H1 (cell line): ENCODE results near the gene ITPKC. TPM values are rescaled to one million over a fixed set of nuclear protein-coding genes. Genes with fewer than 3 reads are reported as not detected.

Experiments used
- CTCF ChIA-PET: fragments of 300-600 bp; sonication (Branson Sonifier 250); formaldehyde crosslinking; loops from one replicate; lab custom pipeline; 2021; ENCODE audit not compliant: partially characterized antibody; lab: Charles Lee
- POLR2A ChIA-PET: fragments of 300-600 bp; sonication (Branson Sonifier 250); formaldehyde crosslinking; loops from one replicate; lab custom pipeline; 2021; ENCODE audit warnings: inconsistent platforms; ENCODE audit not compliant: partially characterized antibody; lab: Charles Lee
- DNase-seq, 2 experiments: peaks; one replicate each; pipeline versions ENCODE4 v3.0.0 to v3.0.0-alpha.2; 2010 to 2022; ENCODE audit warnings: low spot score in 2 of 2, low read depth in 1 of 2, mixed read lengths in 1 of 2
- FAIRE-seq: peaks from 2 replicates; lab custom pipeline; 2011; peaks lifted over from hg19 to GRCh38; lab: Jason Lieb, UNC
- H2AFZ ChIP-seq: 2 replicates; pipeline ENCODE4 v1.8.1; 2012; ENCODE audit warnings: low read length, inconsistent platforms
- H2AK5ac ChIP-seq: 2 replicates; pipeline ENCODE4 v1.6.1; 2013; ENCODE audit warnings: low read depth, low read length
- H2BK120ac ChIP-seq: replicated peaks from 2 replicates; pipeline ENCODE3; 2013; ENCODE audit warnings: low read depth, low read length, inconsistent platforms
- H2BK12ac ChIP-seq: 2 replicates; pipeline ENCODE4 v1.6.1; 2013; ENCODE audit warnings: low read depth, low read length
- H2BK15ac ChIP-seq: 2 replicates; pipeline ENCODE4 v1.6.1; 2013; ENCODE audit warnings: low read length
- H2BK20ac ChIP-seq: 2 replicates; pipeline ENCODE4 v1.6.1; 2013; ENCODE audit warnings: low read length
- H2BK5ac ChIP-seq: 2 replicates; pipeline ENCODE4 v1.6.1; 2013; ENCODE audit warnings: low read depth, low read length
- H3K14ac ChIP-seq: 2 replicates; pipeline ENCODE4 v1.6.1; 2013; ENCODE audit warnings: inconsistent platforms; ENCODE audit not compliant: insufficient read length
- H3K18ac ChIP-seq: 2 replicates; pipeline ENCODE4 v1.6.1; 2013; ENCODE audit warnings: low read length; ENCODE audit errors: extremely low read depth
- H3K23ac ChIP-seq: 2 replicates; pipeline ENCODE4 v1.6.1; 2013; ENCODE audit warnings: inconsistent platforms; ENCODE audit not compliant: insufficient read length
- H3K23me2 ChIP-seq: 2 replicates; pipeline ENCODE4 v1.6.1; 2013; ENCODE audit warnings: low read depth, low read length
- H3K27ac ChIP-seq: 2 replicates; pipeline ENCODE4 v1.6.1; 2011; ENCODE audit warnings: low read depth, low read length, inconsistent platforms
- H3K27me3 ChIP-seq, 4 experiments: replicated peaks in 1 of 4; 1 replicate in 1 of 4; 2 replicates in 3 of 4; pipeline versions ENCODE4 v1.6.1 to v1.8.1; 2011 to 2013; ENCODE audit warnings: low read length in 3 of 4, mild to moderate bottlenecking in 3 of 4, inconsistent platforms in 2 of 4, mixed read lengths in 2 of 4, moderate library complexity in 1 of 4; ENCODE audit not compliant: control insufficient read depth in 3 of 4, insufficient read depth in 3 of 4; ENCODE audit errors: extremely low read depth in 1 of 4
- H3K36me3 ChIP-seq, 4 experiments: 2 replicates each; pipeline versions ENCODE4 v1.6.1 to v1.8.1; 2011 to 2013; ENCODE audit warnings: mild to moderate bottlenecking in 4 of 4, low read length in 3 of 4, moderate library complexity in 2 of 4, control low read depth in 1 of 4, inconsistent platforms in 1 of 4; ENCODE audit not compliant: insufficient read depth in 4 of 4, control insufficient read depth in 2 of 4
- H3K4ac ChIP-seq: replicated peaks from 2 replicates; pipeline ENCODE3; 2013; ENCODE audit warnings: low read length, low read depth, mixed read lengths, inconsistent platforms; ENCODE audit not compliant: insufficient read length
- H3K4me1 ChIP-seq, 4 experiments: replicated peaks in 1 of 4; 1 replicate in 1 of 4; 2 replicates in 3 of 4; pipeline versions ENCODE4 v1.6.1 to v1.8.1; 2011 to 2013; ENCODE audit warnings: low read length in 3 of 4, inconsistent platforms in 2 of 4, mixed read lengths in 1 of 4; ENCODE audit not compliant: insufficient read depth in 4 of 4, control insufficient read depth in 3 of 4
- H3K4me2 ChIP-seq, 2 experiments: 2 replicates each; pipeline versions ENCODE4 v1.6.1 to v1.8.1; 2011 to 2013; ENCODE audit warnings: low read depth in 2 of 2, low read length in 2 of 2, control low read depth in 1 of 2, inconsistent platforms in 1 of 2, mild to moderate bottlenecking in 1 of 2; ENCODE audit not compliant: insufficient read depth in 1 of 2
- H3K4me3 ChIP-seq, 4 experiments: fragments of 200-600, 300-600 bp in 1 of 4; sonication (generic), shearing (Covaris generic), sonication (Bioruptor Twin) in 1 of 4; 2 replicates each; pipeline versions ENCODE4 v1.5.1 to v1.8.1; 2011 to 2016; ENCODE audit warnings: low read length in 4 of 4, low read depth in 3 of 4, control low read depth in 2 of 4, inconsistent platforms in 2 of 4, mild to moderate bottlenecking in 2 of 4, mixed read lengths in 1 of 4, moderate library complexity in 1 of 4; ENCODE audit not compliant: insufficient read depth in 2 of 4; ENCODE audit errors: extremely low read depth in 1 of 4
- H3K56ac ChIP-seq: replicated peaks from 2 replicates; pipeline ENCODE3; 2013; ENCODE audit warnings: low read depth, mild to moderate bottlenecking, mixed read lengths, low read length, inconsistent platforms; ENCODE audit not compliant: insufficient read length
- H3K79me1 ChIP-seq: 2 replicates; pipeline ENCODE4 v1.6.1; 2013; ENCODE audit warnings: low read depth, low read length, control low read depth
- H3K79me2 ChIP-seq, 2 experiments: 2 replicates each; pipeline versions ENCODE4 v1.6.1 to v1.8.1; 2012 to 2013; ENCODE audit warnings: low read length in 2 of 2, mild to moderate bottlenecking in 2 of 2, inconsistent platforms in 1 of 2; ENCODE audit not compliant: insufficient read depth in 2 of 2, control insufficient read depth in 1 of 2
- H3K9ac ChIP-seq, 4 experiments: replicated peaks in 1 of 4; 1 replicate in 1 of 4; 2 replicates in 3 of 4; pipeline versions ENCODE4 v1.6.1 to v1.8.1; 2011 to 2013; ENCODE audit warnings: low read depth in 3 of 4, low read length in 3 of 4, control low read depth in 2 of 4, mild to moderate bottlenecking in 2 of 4, moderate library complexity in 2 of 4, inconsistent platforms in 1 of 4; ENCODE audit errors: extremely low read depth in 1 of 4
- H3K9me3 ChIP-seq, 2 experiments: 2 replicates each; pipeline versions ENCODE4 v1.6.1 to v1.8.1; 2012 to 2013; ENCODE audit warnings: mild to moderate bottlenecking in 2 of 2, moderate library complexity in 2 of 2, control low read depth in 1 of 2, inconsistent platforms in 1 of 2, low read depth in 1 of 2, low read length in 1 of 2, mixed read lengths in 1 of 2; ENCODE audit not compliant: insufficient read depth in 2 of 2
- H4K20me1 ChIP-seq, 2 experiments: replicated peaks in 1 of 2; 2 replicates each; pipeline versions ENCODE3 to v1.8.1; 2011 to 2013; ENCODE audit warnings: inconsistent platforms in 2 of 2, low read length in 2 of 2, mild to moderate bottlenecking in 1 of 2; ENCODE audit not compliant: insufficient read depth in 2 of 2, control insufficient read depth in 1 of 2
- H4K5ac ChIP-seq: 2 replicates; pipeline ENCODE4 v1.6.1; 2013; ENCODE audit warnings: low read length, low read depth, mixed read lengths, inconsistent platforms; ENCODE audit not compliant: insufficient read length
- H4K8ac ChIP-seq: 2 replicates; pipeline ENCODE4 v1.8.0; 2013; ENCODE audit warnings: mild to moderate bottlenecking, moderate library complexity, low read length, inconsistent platforms; ENCODE audit not compliant: insufficient read depth; ENCODE audit errors: extremely low read depth
- H4K91ac ChIP-seq: replicated peaks from 2 replicates; pipeline ENCODE3; 2013; ENCODE audit warnings: low read length, mixed read lengths, inconsistent platforms; ENCODE audit not compliant: insufficient read length
- POLR2A ChIP-seq, 2 experiments: IDR thresholded peaks; 1 replicate in 1 of 2; 2 replicates in 1 of 2; pipeline ENCODE4 v1.6.1; 2011; ENCODE audit warnings: low read depth in 2 of 2, low read length in 2 of 2, mild to moderate bottlenecking in 2 of 2; ENCODE audit errors: control extremely low read depth in 1 of 2
- POLR2AphosphoS5 ChIP-seq: IDR thresholded peaks from 2 replicates; pipeline ENCODE4 v1.6.1; 2011; ENCODE audit warnings: low read depth, low read length
- TEAD4 ChIP-seq: IDR thresholded peaks from 2 replicates; pipeline ENCODE4 v1.6.1; 2012; ENCODE audit warnings: low read depth, low read length, inconsistent platforms, mixed read lengths
- WGBS, 2 experiments: shearing (Covaris generic) in 1 of 2; methylation state at CpG; one replicate each; pipeline versions ENCODE4 v1.1.6 to v1.1.7; 2013 to 2015; ENCODE audit warnings: low lambda C conversion rate in 2 of 2, mixed read lengths in 2 of 2, inconsistent platforms in 1 of 2, low coverage in 1 of 2, missing lambda C conversion rate in 1 of 2; ENCODE audit not compliant: insufficient replicate concordance in 2 of 2, insufficient coverage in 1 of 2, insufficient read length in 1 of 2; ENCODE audit errors: extremely low coverage in 1 of 2, missing lambda C conversion rate in 1 of 2; 5-methylcytosine and 5-hydroxymethylcytosine counted together
- polyA plus RNA-seq, 7 experiments: library from polyadenylated mRNA; depleted of rRNA in 3 of 7; stranded (reverse) in 5 of 7; unstranded in 2 of 7; fragments of >200 nt in 5 of 7; fragments of 200-250 nt in 2 of 7; gene quantifications; 1 replicate in 5 of 7; 2 replicates in 1 of 7; 4 replicates in 1 of 7; pipeline versions ENCODE4 v1.2.1 to v1.2.3, GENCODE V29; 2011 to 2013; ENCODE audit warnings: missing spikeins in 2 of 7, mixed read lengths in 2 of 7
- total RNA-seq: library from RNA; stranded (reverse); fragmentation: NEBNext Ultra II Directional; extraction: Animal tissue kit (Norgen Biotek cat#: 25700); gene quantifications from 2 replicates; pipeline ENCODE4 v1.2.1, GENCODE V29; 2021

Gene ITPKC
- total and polyA plus RNA-seq, 2 of the 8 experiments (the other 6 are each of a cell fraction or from before 2014, with no cell fraction given) = 5.2 to 8.9 TPM

- Histone ChIP-seq H3K14ac (no peak overlapping the region), H3K27me3 (no peaks in the 10 kb centered on the region), H3K4me1 (peaks cover 0 to under 1% (median 0%) of the 10 kb centered on the region in 4 experiments; a peak in 3 of 7 replicates), H3K79me2 (peaks cover 43 to 77% of the 10 kb centered on the region in 2 experiments), H2BK12ac (no peak overlapping the region), H2BK15ac (no peak overlapping the region), H3K4me2 (peak overlapping the region; percentile 34 to 56), H3K23me2 (peaks cover 7% of the 10 kb centered on the region), H3K4ac (no peak overlapping the region), H3K18ac (no peak overlapping the region), H4K20me1 (peaks cover 22 to 32% of the 10 kb centered on the region in 2 experiments), H3K9me3 (no peaks in the 10 kb centered on the region), H3K4me3 (peak overlapping the region in 1 of 4 experiments; percentile 31; a peak in 2 of 8 replicates), H3K36me3 (peaks cover 21 to 64% (median 42%) of the 10 kb centered on the region in 4 experiments; a peak in 7 of 8 replicates), H3K79me1 (peaks cover 7% of the 10 kb centered on the region), H4K91ac (no peak overlapping the region), H2AK5ac (no peak overlapping the region), H4K8ac (no peak overlapping the region), H3K56ac (no peak overlapping the region), H2BK120ac (no peak overlapping the region), H4K5ac (no peak overlapping the region), H2BK20ac (no peak overlapping the region), H2BK5ac (no peak overlapping the region), H3K27ac (no peak overlapping the region), H2AFZ (no peak overlapping the region), H3K9ac (peak overlapping the region in 2 of 4 experiments; percentile 26 to 41; a peak in 4 of 7 replicates), H3K23ac (no peak overlapping the region)
- peak; percentile 48; the same call in 1 of the 2 replicates for TF ChIP-seq POLR2AphosphoS5
- peak; percentile 24 to 46; a peak in 2 of 3 replicates for TF ChIP-seq POLR2A (IDR thresholded peaks at IDR 0.05; ENCODE audit: control extremely low read depth in 1 of 2, low read depth in 2 of 2, low read length in 2 of 2)
- no peak for TF ChIP-seq TEAD4
- FAIRE-seq = no peak
- CTCF ChIA-PET = interaction anchor here (0.6 to 3.4 kb wide), 6 partner anchors 12 to 495 kb away, joined by 3 to 14 read pairs (median 4); no protein-coding TSS in a partner anchor
- POLR2A ChIA-PET = interaction anchor here (0.7 to 15.7 kb wide), 7 partner anchors 12 to 124 kb away, joined by 3 to 399 read pairs (median 6); partner anchors contain the start of genes COQ8B, EGLN2, ITPKC and MIA
- DNase-seq = no peak
- WGBS, 2 experiments = 97% methylated on average over 7 of the region's 9 CpGs; no CpG with 5 or more reads in 1 of the 2 experiments
Observed at GRCh38 chr19:40754611-40755247, 37.8 kb downstream of the ITPKC start.
